Caco-2 (cell line): ENCODE data around the gene YTHDC2. TPM values are rescaled to one million over a fixed set of nuclear protein-coding genes. Genes with fewer than 3 reads are reported as not detected.

Experiments
- BruUV-seq: library from RNA; stranded (reverse); fragments of 400-500 nt; replicated peaks from 2 replicates; lab custom pipeline; 2021; lab: Mats Ljungman, UMichigan
- CTCF ChIA-PET: fragments of 300-600 bp; sonication (Branson Sonifier 250); formaldehyde crosslinking; loops from one replicate; lab custom pipeline; 2022; ENCODE audit warnings: antibody characterized with exemption; lab: Charles Lee
- POLR2A ChIA-PET: fragments of 300-600 bp; sonication (Branson Sonifier 250); formaldehyde crosslinking; loops from one replicate; lab custom pipeline; 2022; ENCODE audit warnings: antibody characterized with exemption; lab: Charles Lee
- DNase-seq, 2 experiments: peaks; one replicate each; pipeline versions ENCODE4 v3.0.0 to v3.0.0-alpha.2; 2020 to 2022
- H3K27me3 ChIP-seq: replicated peaks from 2 replicates; pipeline ENCODE4 v1.6.0; 2011; ENCODE audit warnings: low read length; ENCODE audit not compliant: control insufficient read depth, insufficient read depth
- H3K36me3 ChIP-seq: 2 replicates; pipeline ENCODE4 v1.5.1; 2011; ENCODE audit warnings: low read length; ENCODE audit not compliant: control insufficient read depth, insufficient read depth
- H3K4me1 ChIP-seq: fragments of 250-450 bp; sonication (Bioruptor Pico); 2 replicates; pipeline ENCODE4 v1.5.1; 2020; ENCODE audit warnings: mild to moderate bottlenecking
- H3K4me3 ChIP-seq: 2 replicates; pipeline ENCODE4 v1.5.1; 2011; ENCODE audit warnings: low read depth, mild to moderate bottlenecking, control low read depth, low read length
- H3K9me3 ChIP-seq: fragments of 250-450 bp; sonication (Bioruptor Pico); 2 replicates; pipeline ENCODE4 v1.5.1; 2020; ENCODE audit warnings: mild to moderate bottlenecking, moderate library complexity
- H3K27ac Mint-ChIP-seq: one replicate; pipeline ENCODE4 v1.8.0; 2022; ENCODE audit warnings: mixed read lengths; ENCODE audit not compliant: unreplicated experiment
- H3K27me3 Mint-ChIP-seq: one replicate; pipeline ENCODE4 v1.8.0; 2022; ENCODE audit warnings: mixed read lengths; ENCODE audit not compliant: insufficient read depth, unreplicated experiment
- H3K36me3 Mint-ChIP-seq: one replicate; pipeline ENCODE4 v1.8.0; 2022; ENCODE audit warnings: mild to moderate bottlenecking, mixed read lengths; ENCODE audit not compliant: insufficient read depth, unreplicated experiment
- H3K4me1 Mint-ChIP-seq: one replicate; pipeline ENCODE4 v1.8.0; 2022; ENCODE audit warnings: low read depth, mixed read lengths; ENCODE audit not compliant: unreplicated experiment
- H3K4me3 Mint-ChIP-seq: one replicate; pipeline ENCODE4 v1.8.0; 2022; ENCODE audit warnings: mild to moderate bottlenecking, moderate library complexity, mixed read lengths; ENCODE audit not compliant: unreplicated experiment
- H3K9me3 Mint-ChIP-seq: one replicate; pipeline ENCODE4 v1.8.0; 2022; ENCODE audit warnings: mixed read lengths; ENCODE audit not compliant: unreplicated experiment
- intact Hi-C: fragments of 100-400 bp; cut with micrococcal nuclease; formaldehyde crosslinking; loops from one replicate; pipeline ENCODE4 v1.10.0; 2022; ENCODE audit not compliant: unreplicated experiment
- total RNA-seq: library from RNA; stranded (reverse); gene quantifications from 2 replicates; pipeline ENCODE4 v1.2.3, GENCODE V29; 2022
- TF ChIP-seq, protein P1 (sequence below), 2 experiments: fragments of 200-600 bp in 1 of 2; IDR thresholded peaks; 1 replicate in 1 of 2; 2 replicates in 1 of 2; pipeline versions ENCODE4 v1.5.1 to v1.8.0; 2011 to 2022; ENCODE audit warnings: antibody characterized with exemption in 1 of 2, control low read depth in 1 of 2, inconsistent platforms in 1 of 2, low read depth in 1 of 2, low read length in 1 of 2, mild to moderate bottlenecking in 1 of 2, moderate library complexity in 1 of 2; ENCODE audit not compliant: insufficient read depth in 1 of 2, severe bottlenecking in 1 of 2, unreplicated experiment in 1 of 2

Gene YTHDC2
- total RNA-seq, 1 experiment from 2014 or later, result 16.9 TPM

DNA sequence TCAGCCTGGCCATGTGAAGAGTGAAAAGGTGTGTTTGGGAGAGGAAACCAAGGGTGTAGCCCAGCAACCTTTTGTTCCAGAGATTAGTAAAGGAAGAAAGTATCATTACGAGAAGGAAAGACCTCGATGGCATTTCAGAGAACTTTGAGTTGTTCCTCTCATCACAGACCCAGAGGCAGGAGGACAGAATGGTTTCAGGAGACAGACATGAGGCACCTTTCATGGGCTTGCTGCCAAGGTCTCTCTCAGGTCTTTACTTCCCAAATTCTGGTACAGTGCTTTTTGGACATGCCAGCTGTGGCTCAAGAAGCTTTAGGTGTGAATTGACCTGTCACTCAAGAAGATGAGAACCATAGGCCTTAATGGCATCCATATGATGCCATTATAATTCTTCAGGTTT lies 22.5 kb upstream of the YTHDC2 start:
- Histone ChIP-seq H3K9me3 (peaks cover 16% of the 10 kb centered on the region; the same call in 1 of the 2 replicates), H3K27me3 (no peaks in the 10 kb centered on the region), H3K4me1 (no peaks in the 10 kb centered on the region), H3K36me3 (no peaks in the 10 kb centered on the region), H3K4me3 (no peak overlapping the region)
- Mint-ChIP-seq H3K27me3 (peaks cover 4% of the 10 kb centered on the region), H3K4me3 (no peak overlapping the region), H3K4me1 (no peaks in the 10 kb centered on the region), H3K36me3 (no peaks in the 10 kb centered on the region), H3K9me3 (peaks cover 19% of the 10 kb centered on the region), H3K27ac (no peak overlapping the region)
- TF ChIP-seq, protein P1, sequence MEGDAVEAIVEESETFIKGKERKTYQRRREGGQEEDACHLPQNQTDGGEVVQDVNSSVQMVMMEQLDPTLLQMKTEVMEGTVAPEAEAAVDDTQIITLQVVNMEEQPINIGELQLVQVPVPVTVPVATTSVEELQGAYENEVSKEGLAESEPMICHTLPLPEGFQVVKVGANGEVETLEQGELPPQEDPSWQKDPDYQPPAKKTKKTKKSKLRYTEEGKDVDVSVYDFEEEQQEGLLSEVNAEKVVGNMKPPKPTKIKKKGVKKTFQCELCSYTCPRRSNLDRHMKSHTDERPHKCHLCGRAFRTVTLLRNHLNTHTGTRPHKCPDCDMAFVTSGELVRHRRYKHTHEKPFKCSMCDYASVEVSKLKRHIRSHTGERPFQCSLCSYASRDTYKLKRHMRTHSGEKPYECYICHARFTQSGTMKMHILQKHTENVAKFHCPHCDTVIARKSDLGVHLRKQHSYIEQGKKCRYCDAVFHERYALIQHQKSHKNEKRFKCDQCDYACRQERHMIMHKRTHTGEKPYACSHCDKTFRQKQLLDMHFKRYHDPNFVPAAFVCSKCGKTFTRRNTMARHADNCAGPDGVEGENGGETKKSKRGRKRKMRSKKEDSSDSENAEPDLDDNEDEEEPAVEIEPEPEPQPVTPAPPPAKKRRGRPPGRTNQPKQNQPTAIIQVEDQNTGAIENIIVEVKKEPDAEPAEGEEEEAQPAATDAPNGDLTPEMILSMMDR (IDR thresholded peaks at IDR 0.05; ENCODE audit: insufficient read depth in 1 of 2, low read depth in 1 of 2, low read length in 1 of 2, severe bottlenecking in 1 of 2, unreplicated experiment in 1 of 2), result no peak
- CTCF ChIA-PET, result no interaction called here
- DNase-seq, result no peak
- BruUV-seq, result no TSS peak
- POLR2A ChIA-PET, result no interaction called here
- intact Hi-C loops, result no loop called here

DNA sequence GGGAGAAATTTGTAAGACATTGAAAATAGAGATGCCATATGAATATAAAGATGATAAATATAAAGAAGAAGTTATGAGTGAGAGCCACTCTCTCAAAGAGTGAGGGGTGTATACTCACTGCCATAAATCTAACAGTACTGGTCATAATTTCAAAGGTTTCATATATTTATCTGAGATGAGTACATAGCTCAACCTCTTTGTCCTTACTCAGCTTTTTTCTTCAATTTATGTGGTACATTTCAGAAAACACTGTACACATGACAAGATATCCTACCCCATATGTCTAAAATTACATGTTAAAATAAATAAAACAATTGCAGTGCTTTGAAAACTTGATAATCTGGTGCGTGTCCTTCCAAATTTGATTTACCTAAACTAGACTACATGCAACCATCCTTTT lies 20.0 kb upstream of the YTHDC2 start:
- intact Hi-C loops, result no loop called here
- Histone ChIP-seq H3K36me3 (no peaks in the 10 kb centered on the region), H3K27me3 (no peaks in the 10 kb centered on the region), H3K4me1 (no peaks in the 10 kb centered on the region), H3K9me3 (peaks cover 16% of the 10 kb centered on the region; the same call in 1 of the 2 replicates), H3K4me3 (no peak overlapping the region)
- no peaks in the 10 kb centered on the region for H3K4me1 Mint-ChIP-seq
- no peak for DNase-seq
- H3K36me3 Mint-ChIP-seq, result no peaks in the 10 kb centered on the region
- H3K9me3 Mint-ChIP-seq, result peaks cover 19% of the 10 kb centered on the region
- no TSS peak for BruUV-seq
- TF ChIP-seq, protein P1 (IDR thresholded peaks at IDR 0.05; ENCODE audit: insufficient read depth in 1 of 2, low read depth in 1 of 2, low read length in 1 of 2, severe bottlenecking in 1 of 2, unreplicated experiment in 1 of 2), result no peak
- CTCF ChIA-PET, result no interaction called here
- no peak overlapping the region for H3K4me3 Mint-ChIP-seq
- H3K27ac Mint-ChIP-seq, result no peak overlapping the region
- H3K27me3 Mint-ChIP-seq, result no peaks in the 10 kb centered on the region
- POLR2A ChIA-PET, result no interaction called here

DNA sequence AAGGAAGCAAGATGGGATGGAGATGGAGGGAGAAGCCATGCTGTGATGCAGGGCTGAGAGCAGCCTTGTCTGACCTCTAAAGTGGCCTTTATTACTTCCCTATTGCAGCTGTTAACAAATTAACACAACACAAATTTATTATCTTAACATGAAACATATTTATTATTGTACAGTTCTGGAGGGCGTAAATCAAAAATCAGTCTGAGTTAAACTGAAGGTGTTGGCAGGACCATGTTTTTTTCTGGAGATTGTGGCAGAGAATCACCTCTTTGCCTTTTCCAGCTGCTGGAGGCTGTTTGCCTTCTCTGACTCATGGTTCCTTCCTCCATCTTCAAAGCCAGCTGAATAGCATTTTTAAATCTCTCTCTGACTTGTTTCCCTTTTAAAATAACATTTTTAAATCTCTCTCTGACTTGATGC lies 18.1 kb upstream of the YTHDC2 start:
- POLR2A ChIA-PET, result no interaction called here

More for the DNA sequence above, 18.1 kb upstream of the YTHDC2 start:
- no peaks in the 10 kb centered on the region for H3K36me3 ChIP-seq
- Mint-ChIP-seq H3K9me3 (peaks cover 9% of the 10 kb centered on the region), H3K36me3 (no peaks in the 10 kb centered on the region), H3K4me1 (no peaks in the 10 kb centered on the region), H3K27ac (no peak overlapping the region), H3K4me3 (no peak overlapping the region), H3K27me3 (peaks cover 10% of the 10 kb centered on the region)
- no peaks in the 10 kb centered on the region for H3K4me1 ChIP-seq
- no peaks in the 10 kb centered on the region for H3K27me3 ChIP-seq
- no peak for DNase-seq
- H3K4me3 ChIP-seq, result no peak overlapping the region
- no TSS peak for BruUV-seq
- TF ChIP-seq, protein P1 (IDR thresholded peaks at IDR 0.05; ENCODE audit: insufficient read depth in 1 of 2, low read depth in 1 of 2, low read length in 1 of 2, severe bottlenecking in 1 of 2, unreplicated experiment in 1 of 2), result no peak
- intact Hi-C loops, result no loop called here
- CTCF ChIA-PET, result no interaction called here
- 0 out of 2 replicates have a peak, but pooled peaks cover 3% of the 10 kb centered on the region for H3K9me3 ChIP-seq
